GM18508 (cell line): ENCODE measurements around the gene SEC22A.

ENCODE experiments used
- ATAC-seq: cut with Tn5 transposase; IDR thresholded peaks from one replicate; pipeline ENCODE4 v1.9.1; 2021; ENCODE audit warnings: moderate number of reproducible peaks; ENCODE audit not compliant: insufficient read depth, unreplicated experiment

The SEC22A gene

GRCh38 chr3:123286308-123287023 lies 84.7 kb downstream of the SEC22A start:
- ATAC-seq, result no peak

- ATAC-seq, result no peak
Observed at GRCh38 chr3:123287051-123287961, 85.6 kb downstream of the SEC22A start.

DNA sequence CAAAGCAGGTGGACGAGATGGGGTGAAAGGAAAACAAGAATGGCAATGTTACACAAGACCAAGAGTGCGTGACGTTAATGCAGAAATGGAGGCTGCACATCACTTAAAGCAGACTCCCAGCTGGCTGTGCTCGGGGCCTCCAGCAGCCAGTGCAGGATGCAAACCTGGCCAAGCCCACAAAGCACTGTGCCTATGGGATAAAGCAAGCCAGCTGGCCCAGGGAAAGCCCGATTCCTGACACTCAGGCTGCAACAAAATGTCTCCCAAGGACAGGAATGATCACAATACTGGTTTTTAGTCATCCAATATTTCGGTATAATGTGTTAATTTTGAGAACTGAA lies 86.2 kb downstream of the SEC22A start:
- ATAC-seq, result no peak

- ATAC-seq, result no peak
Observed at GRCh38 chr3:123289391-123290106, 87.8 kb downstream of the SEC22A start.

DNA sequence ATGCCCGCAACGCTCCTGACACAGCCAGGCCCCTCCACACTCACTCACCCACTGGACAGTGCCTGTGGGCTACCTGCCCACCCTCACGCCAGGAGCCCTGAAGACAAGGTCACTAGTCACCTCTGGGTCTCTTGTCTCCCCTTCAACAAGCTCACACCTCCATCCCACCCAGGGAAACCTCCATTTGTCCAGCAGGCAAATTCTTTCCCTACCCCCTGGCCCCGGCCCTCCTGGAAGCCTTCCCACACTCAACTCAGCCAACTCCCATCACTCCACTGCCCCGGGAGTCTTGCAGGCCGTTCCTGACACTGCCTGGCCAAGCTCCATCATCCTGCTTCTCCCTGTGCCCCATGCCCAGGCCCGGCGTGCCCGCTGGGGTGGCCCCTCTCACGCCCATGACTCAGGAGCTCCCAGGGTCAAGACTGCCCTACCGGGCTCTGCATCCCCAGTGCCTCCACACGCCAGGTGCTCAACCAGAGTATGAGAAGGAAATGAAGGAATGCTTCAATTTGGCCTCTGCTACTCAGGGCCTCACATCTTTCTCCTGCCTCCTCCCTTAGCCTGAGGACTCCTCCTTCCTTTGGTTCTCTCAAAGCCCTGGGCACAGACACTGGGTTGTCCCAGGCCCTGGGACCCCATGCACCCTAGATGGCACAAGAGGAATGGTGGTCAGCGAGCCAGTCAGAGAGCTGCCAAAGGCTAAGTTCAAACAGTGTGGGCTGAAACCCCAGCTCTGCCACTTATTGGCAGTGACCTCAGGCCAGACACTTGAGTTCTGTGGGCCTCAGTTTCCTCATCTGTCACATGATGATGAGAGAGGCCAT lies 88.6 kb downstream of the SEC22A start:
- ATAC-seq, result no peak

GRCh38 chr3:123290962-123291361 lies 89.2 kb downstream of the SEC22A start:
- ATAC-seq, result no peak

GRCh38 chr3:123291404-123291803 lies 89.7 kb downstream of the SEC22A start:
- ATAC-seq, result no peak

- no peak for ATAC-seq
Observed at GRCh38 chr3:123292321-123293310, 90.9 kb downstream of the SEC22A start.

DNA sequence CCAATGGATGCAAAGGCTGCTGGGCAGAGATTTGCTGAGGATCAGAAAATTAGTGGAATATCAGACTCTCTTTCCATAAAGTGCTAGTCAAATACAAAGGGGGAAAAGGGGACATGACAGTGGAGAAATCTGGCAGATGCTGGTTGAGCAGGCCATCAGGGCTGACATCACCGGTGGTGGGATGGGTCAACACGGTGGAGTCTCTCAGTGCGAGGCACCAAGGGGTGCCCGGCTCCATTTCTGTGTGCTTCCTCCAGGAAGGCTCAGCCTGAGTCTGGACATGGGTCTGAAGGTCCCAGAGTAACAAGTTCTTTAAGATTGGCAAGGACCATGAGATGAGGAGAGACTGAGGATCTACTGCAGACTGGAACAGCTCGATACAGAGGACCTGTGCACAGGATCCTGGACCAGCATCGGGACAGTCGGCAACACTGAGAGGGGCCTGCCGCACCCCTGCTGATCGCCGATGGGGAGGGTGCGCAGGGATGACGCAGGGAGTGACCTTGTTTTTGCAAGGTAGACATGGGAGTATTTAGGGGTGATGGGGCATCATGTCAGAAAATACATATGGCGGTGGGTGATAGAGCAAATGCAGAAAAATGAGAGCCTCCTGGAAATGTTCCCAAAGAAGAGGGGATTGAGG lies 92.7 kb downstream of the SEC22A start:
- no peak for ATAC-seq

GRCh38 chr3:123295171-123295900 lies 93.6 kb downstream of the SEC22A start:
- ATAC-seq, result no peak

DNA sequence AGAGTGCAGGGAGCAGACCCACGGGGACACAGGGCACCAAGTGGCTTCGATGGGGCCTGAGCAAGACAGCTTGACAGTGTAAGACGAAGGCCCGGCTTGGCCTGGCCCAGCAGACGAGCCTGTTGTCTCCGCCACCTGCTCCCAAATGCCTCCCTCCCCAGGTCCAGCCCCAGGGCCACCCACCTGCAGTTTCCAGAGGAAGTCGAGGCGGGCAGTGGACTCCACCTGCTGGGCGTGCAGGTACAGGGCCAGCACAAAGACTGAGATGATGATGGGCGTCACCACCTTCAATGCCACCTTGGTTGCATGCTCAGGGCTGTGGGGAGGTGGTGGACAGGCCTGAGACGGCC lies 94.1 kb downstream of the SEC22A start:
- no peak for ATAC-seq

DNA sequence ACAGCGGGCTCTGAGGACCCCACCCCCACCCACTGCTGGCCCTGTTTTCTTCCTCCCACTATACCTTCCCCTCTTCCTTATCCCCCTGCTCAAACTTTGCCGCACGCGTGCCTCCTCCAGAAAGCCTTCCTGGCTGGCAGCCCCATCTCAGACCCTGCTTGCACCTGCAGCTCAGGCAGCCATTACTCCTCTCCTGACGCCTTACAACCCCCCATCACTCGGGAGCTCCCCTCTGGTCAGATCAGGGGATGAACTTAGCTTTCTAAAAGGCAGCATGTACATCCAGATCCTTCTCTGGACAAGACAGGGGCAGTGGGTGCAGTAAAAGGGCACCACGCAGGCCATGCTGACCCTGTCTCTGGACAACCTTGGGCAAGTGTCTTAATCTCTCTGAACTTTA lies 94.5 kb downstream of the SEC22A start:
- ATAC-seq, result no peak

DNA sequence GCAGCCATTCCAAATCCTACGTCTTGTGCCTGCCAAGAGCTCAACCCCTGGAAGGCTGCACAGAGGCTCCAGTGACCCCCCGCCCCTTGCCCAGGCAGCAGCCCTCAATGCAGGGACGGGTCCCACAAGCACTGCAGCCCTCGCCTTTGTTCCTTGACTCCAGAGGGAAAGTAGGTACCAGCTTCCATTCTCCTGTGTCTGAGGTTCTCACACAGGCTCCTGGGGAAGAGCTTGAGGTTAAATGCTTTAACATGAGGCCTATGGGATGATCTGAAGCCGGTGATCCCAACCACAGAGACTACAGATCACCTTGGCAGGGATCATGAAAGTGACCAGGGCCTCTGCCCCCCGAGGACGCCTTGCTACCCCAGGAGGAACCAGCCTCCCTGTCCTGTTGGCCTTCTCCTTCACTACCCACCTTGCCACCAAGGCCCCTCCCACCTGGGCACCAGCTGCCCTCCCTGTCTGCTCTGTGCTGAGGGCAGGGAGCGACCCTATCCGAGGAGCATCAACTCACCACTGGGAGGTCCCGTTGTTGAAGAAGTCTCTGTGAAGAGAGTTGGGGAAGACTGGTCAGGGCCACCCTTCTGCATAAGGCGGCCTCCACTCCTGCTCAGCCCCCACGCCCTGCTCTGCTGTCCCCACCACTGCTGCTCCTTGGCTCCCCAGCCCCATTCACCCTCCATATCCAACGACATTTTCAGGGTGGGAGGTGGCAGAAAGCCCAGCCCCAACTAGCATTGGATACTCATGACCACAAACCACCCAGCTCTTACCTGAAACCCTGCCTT lies 95.3 kb downstream of the SEC22A start:
- no peak for ATAC-seq

DNA sequence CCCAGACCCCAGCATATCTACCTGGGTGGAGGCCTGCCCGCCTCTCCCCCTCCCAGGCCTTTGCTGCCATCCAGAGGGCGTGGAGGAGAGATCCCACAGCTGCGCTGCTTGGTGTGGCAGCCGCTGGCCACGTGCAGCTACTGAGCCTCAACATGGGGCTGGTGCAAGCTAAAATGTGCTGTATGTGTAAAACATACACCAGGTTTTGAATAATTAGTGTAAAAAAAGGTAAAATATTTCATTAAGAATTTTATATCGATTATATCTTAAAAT lies 95.8 kb downstream of the SEC22A start:
- no peak for ATAC-seq

DNA sequence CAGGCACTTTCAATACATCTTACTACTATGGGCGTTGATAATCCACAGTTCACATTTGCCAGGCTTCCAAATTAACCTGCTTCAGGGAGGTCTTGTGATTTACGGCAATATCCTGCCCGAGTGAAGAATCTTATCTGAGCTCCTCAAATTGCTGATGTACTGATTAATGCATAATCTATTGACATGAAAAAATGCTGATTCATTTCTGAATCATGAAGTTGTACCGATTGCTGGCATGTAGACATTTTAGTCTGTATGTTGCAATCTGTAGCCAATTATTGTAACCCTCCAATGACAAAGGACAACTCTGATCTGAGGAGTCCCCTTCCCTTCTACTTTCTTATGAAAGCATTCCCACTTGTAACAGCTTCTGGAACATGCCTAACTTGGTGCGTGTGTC lies 97.2 kb downstream of the SEC22A start:
- no peak for ATAC-seq

DNA sequence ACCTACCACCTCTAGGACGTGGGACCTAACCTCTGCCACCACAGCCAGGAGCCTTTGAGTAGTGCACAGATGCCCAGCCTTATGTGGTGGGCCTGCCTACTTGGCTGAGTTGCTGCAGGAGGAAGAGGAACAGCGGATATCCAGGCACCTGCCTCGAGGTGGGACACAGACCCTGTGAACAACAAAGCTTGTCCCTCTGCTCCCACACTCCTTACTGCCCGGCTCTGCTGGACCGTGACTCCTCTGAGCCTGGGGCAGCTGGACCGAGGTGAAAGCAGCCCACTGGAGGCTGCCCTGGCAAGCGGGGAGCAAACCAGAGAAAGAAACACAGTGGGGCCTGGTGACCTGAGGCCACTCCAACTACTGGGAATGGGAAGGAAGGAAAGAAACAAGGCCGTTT lies 97.8 kb downstream of the SEC22A start:
- ATAC-seq, result no peak

DNA sequence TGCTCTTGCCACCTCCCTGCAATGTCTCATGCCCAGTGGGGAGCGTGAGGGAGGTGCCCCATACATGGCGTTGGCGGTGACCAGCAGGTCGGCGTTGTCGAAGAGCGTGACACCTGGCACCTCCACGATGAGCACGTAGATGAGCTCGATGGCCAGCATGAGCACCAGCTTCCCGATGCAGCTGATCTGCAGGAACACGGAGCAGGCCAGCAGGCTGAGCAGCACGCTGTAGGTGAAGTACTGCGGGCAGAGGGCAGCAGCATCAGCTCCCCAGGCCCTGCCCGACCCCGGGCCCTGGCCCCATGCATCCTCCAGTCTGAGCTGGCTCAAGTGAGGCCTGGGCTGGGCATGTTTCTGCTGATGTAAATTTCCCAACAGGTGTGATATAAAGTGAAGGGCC lies 98.3 kb downstream of the SEC22A start:
- no peak for ATAC-seq

DNA sequence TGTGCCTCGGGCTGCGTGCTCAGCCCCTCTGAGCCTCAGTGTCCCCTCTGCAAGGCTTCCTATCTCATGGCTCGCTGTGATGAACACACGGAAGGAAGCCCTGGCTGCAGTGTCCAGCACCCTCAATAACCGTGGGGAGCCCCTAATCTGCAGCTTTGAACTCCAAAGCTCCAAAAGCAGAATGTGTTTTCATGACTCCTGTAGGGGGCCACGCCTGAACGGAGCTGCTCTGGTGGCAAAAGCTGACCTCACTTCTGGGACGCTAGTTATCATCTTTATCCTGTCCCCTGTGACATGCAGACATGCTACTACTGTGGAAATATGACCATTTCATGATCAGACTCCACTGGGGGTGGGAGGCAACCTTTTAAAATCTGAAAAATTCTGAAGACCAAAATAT lies 98.8 kb downstream of the SEC22A start:
- ATAC-seq, result no peak
